HCT116 (cell line): ENCODE results near the gene TIMM50.

Experiments used
- ELF1 ChIP-seq: IDR thresholded peaks from 2 replicates; pipeline ENCODE4 v1.6.1; 2012; ENCODE audit warnings: low read depth, borderline replicate concordance
- POLR2A ChIP-seq: IDR thresholded peaks from 2 replicates; pipeline ENCODE4 v1.7.0; 2011; ENCODE audit warnings: borderline replicate concordance; ENCODE audit not compliant: insufficient read depth, insufficient read length; ENCODE audit errors: extremely low read depth
- TF ChIP-seq, protein P1 (sequence below), 3 experiments: fragments of 200-600 bp in 1 of 3; sonication (generic) in 1 of 3; IDR thresholded peaks in 2 of 3; conservative IDR thresholded peaks in 1 of 3; 2 replicates each; pipeline ENCODE4 v1.5.1; 2012 to 2017; ENCODE audit warnings: low read depth in 2 of 3, low read length in 2 of 3, antibody characterized with exemption in 1 of 3, borderline replicate concordance in 1 of 3, control low read depth in 1 of 3, mild to moderate bottlenecking in 1 of 3, mixed read lengths in 1 of 3, mixed run types in 1 of 3, moderate library complexity in 1 of 3; ENCODE audit not compliant: insufficient read depth in 1 of 3

DNA sequence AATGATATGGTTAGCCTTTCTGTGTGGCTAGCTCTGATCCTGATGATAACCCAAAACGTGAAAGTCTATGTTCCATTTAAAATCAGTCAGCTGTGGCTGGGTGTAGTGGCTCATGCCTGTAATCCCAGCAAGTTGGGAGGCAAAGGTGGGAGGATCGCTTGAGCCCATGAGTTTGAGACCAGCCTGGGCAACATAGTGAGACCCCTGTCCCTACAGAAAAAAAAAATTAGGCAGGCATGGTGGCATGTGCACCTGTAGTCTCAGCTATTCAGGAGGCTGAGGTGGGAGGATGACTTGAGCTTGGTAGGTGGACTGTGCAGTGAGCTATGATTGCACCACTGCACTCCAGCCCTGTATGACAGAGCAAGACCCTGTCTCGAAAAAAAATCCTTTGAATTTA, 53.2 kb downstream of the TIMM50 start:
- TF ChIP-seq, protein P1, sequence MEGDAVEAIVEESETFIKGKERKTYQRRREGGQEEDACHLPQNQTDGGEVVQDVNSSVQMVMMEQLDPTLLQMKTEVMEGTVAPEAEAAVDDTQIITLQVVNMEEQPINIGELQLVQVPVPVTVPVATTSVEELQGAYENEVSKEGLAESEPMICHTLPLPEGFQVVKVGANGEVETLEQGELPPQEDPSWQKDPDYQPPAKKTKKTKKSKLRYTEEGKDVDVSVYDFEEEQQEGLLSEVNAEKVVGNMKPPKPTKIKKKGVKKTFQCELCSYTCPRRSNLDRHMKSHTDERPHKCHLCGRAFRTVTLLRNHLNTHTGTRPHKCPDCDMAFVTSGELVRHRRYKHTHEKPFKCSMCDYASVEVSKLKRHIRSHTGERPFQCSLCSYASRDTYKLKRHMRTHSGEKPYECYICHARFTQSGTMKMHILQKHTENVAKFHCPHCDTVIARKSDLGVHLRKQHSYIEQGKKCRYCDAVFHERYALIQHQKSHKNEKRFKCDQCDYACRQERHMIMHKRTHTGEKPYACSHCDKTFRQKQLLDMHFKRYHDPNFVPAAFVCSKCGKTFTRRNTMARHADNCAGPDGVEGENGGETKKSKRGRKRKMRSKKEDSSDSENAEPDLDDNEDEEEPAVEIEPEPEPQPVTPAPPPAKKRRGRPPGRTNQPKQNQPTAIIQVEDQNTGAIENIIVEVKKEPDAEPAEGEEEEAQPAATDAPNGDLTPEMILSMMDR (IDR thresholded peaks at IDR 0.05 in 2 of 3, conservative IDR thresholded peaks at IDR 0.05 in 1 of 3; ENCODE audit: borderline replicate concordance in 1 of 3, insufficient read depth in 1 of 3, low read depth in 2 of 3, low read length in 2 of 3) = no peak
- no peak for TF ChIP-seq POLR2A
- no peak for TF ChIP-seq ELF1
